Measurements from ENCODE around the gene HUWE1. TPM values are rescaled to one million over a fixed set of nuclear protein-coding genes. Genes with fewer than 3 reads are reported as not detected.

HUWE1 gene
- total RNA-seq, 1 experiment from 2014 or later, result 277 TPM

- TF ChIP-seq ARID4B (CRISPR knock-in tag; IDR thresholded peaks at IDR 0.05; ENCODE audit: borderline replicate concordance), result no peak
Measured at GRCh38 chrX:53711436-53711835, 24.9 kb upstream of the HUWE1 start (continued).

GRCh38 chrX:53704854-53705253, 18.3 kb upstream of the HUWE1 start:
- H3K27ac Mint-ChIP-seq, result no peak overlapping the region
- H3K36me3 Mint-ChIP-seq, result peaks cover 2% of the 10 kb centered on the region; the same call in 1 of the 2 replicates
- ATAC-seq (no peak), DNase-seq (ENCODE audit: low spot score) (no peak)
- H3K27me3 Mint-ChIP-seq (ENCODE audit: low read depth), result no peaks in the 10 kb centered on the region
- TF ChIP-seq PREB (CRISPR knock-in tag; IDR thresholded peaks at IDR 0.05; ENCODE audit: borderline replicate concordance), result no peak
- POLR2A ChIA-PET, result no interaction called here
- no peaks in the 10 kb centered on the region for H3K4me1 Mint-ChIP-seq
- CTCF ChIA-PET, result no interaction called here
- no peak overlapping the region for H3K4me3 Mint-ChIP-seq
- H3K9me3 Mint-ChIP-seq, result peaks cover 5% of the 10 kb centered on the region

- Mint-ChIP-seq H3K27me3 (ENCODE audit: low read depth) (no peaks in the 10 kb centered on the region; the same call in 1 of the 2 replicates), H3K9me3 (peaks cover 5% of the 10 kb centered on the region), H3K4me1 (no peaks in the 10 kb centered on the region), H3K4me3 (no peak overlapping the region), H3K27ac (no peak overlapping the region), H3K36me3 (peaks cover 2% of the 10 kb centered on the region; the same call in 1 of the 2 replicates)
- ChIA-PET POLR2A (no interaction called here), CTCF (no interaction called here)
- TF ChIP-seq ZBTB21 (CRISPR knock-in tag; IDR thresholded peaks at IDR 0.05; ENCODE audit: borderline replicate concordance), result no peak
- TF ChIP-seq ZNF512 (CRISPR knock-in tag; IDR thresholded peaks at IDR 0.05; ENCODE audit: borderline replicate concordance), result no peak
- TF ChIP-seq E2F5 (CRISPR knock-in tag; IDR thresholded peaks at IDR 0.05), result no peak
- no peak for TF ChIP-seq FOXJ3 (CRISPR knock-in tag; IDR thresholded peaks at IDR 0.05; ENCODE audit: borderline replicate concordance)
- no peak for TF ChIP-seq ATF1 (CRISPR knock-in tag; IDR thresholded peaks at IDR 0.05)
- no peak for TF ChIP-seq ZNF121 (CRISPR knock-in tag; IDR thresholded peaks at IDR 0.05)
- TF ChIP-seq NFE2L1 (CRISPR knock-in tag; IDR thresholded peaks at IDR 0.05), result no peak
- TF ChIP-seq MAX (CRISPR knock-in tag; IDR thresholded peaks at IDR 0.05), result no peak
- no peak for TF ChIP-seq TEAD1 (CRISPR knock-in tag; IDR thresholded peaks at IDR 0.05)
- TF ChIP-seq ZNF396 (CRISPR knock-in tag; IDR thresholded peaks at IDR 0.05; ENCODE audit: borderline replicate concordance), result no peak
- ATAC-seq (no peak), DNase-seq (ENCODE audit: low spot score) (no peak)
Measured at GRCh38 chrX:53704294-53704693, 17.8 kb upstream of the HUWE1 start.
